HCT116 (cell line): Measurements from ENCODE around the gene GNAI1. TPM values are rescaled to one million over a fixed set of nuclear protein-coding genes. Genes with fewer than 3 reads are reported as not detected.

Experiments used
- ATAC-seq: fragments of 200-7000 bp; cut with Tn5 transposase; 2 replicates; pipeline ENCODE4 v1.9.1; 2020; ENCODE audit warnings: mild to moderate bottlenecking, moderate library complexity
- BruUV-seq: library from RNA; stranded (reverse); fragments of 400-500 nt; replicated peaks from 2 replicates; lab custom pipeline; 2021; lab: Mats Ljungman, UMichigan
- CTCF ChIA-PET: fragments of 300-600 bp; sonication (Branson Sonifier 250); formaldehyde crosslinking; loops from one replicate; lab custom pipeline; 2021; ENCODE audit warnings: antibody characterized with exemption; lab: Charles Lee
- POLR2A ChIA-PET: fragments of 300-600, 350-600 bp; sonication (Branson Sonifier 250); formaldehyde crosslinking; loops from one replicate; lab custom pipeline; 2021; ENCODE audit warnings: antibody characterized with exemption; lab: Charles Lee
- RAD21 ChIA-PET, 2 experiments: fragments of 300-600 bp; sonication (Branson Sonifier 250); formaldehyde crosslinking; loops; one replicate each; lab custom pipeline; 2023; ENCODE audit warnings: low total read pairs in 2 of 2; ENCODE audit not compliant: uncharacterized antibody in 2 of 2, unreplicated experiment in 2 of 2, low non-redundant PET in 1 of 2; lab: Charles Lee
- DNase-seq: peaks from one replicate; pipeline ENCODE4 v3.0.0-alpha.2; 2010; ENCODE audit warnings: low read depth, low spot score
- H2AFZ ChIP-seq: fragments of 200-600 bp; shearing (Covaris generic), sonication (generic); 2 replicates; pipeline ENCODE4 v1.6.1; 2017; ENCODE audit warnings: low read depth, mixed run types, mixed read lengths, antibody characterized with exemption, low read length; ENCODE audit not compliant: poor library complexity, severe bottlenecking
- H3K27ac ChIP-seq: 2 replicates; pipeline ENCODE4 v1.5.1; 2012; ENCODE audit warnings: low read depth, low read length
- H3K27me3 ChIP-seq: fragments of 200-600 bp; sonication (generic); 2 replicates; pipeline ENCODE4 v1.6.1; 2016; ENCODE audit warnings: mixed run types, low read length, mixed read lengths; ENCODE audit not compliant: insufficient read depth
- H3K36me3 ChIP-seq, 2 experiments: fragments of 200-500 bp in 1 of 2; fragments of 200-600 bp in 1 of 2; sonication (Bioruptor generic) in 1 of 2; sonication (generic) in 1 of 2; 2 replicates each; pipeline versions ENCODE4 v1.5.1 to v1.6.1; 2014 to 2016; ENCODE audit warnings: low read length in 2 of 2, inconsistent platforms in 1 of 2, mixed read lengths in 1 of 2, mixed run types in 1 of 2; ENCODE audit not compliant: insufficient read depth in 2 of 2, control insufficient read depth in 1 of 2
- H3K4me1 ChIP-seq, 2 experiments: fragments of 200-600 bp in 1 of 2; sonication (generic) in 1 of 2; 2 replicates each; pipeline versions ENCODE4 v1.5.1 to v1.6.1; 2012 to 2017; ENCODE audit warnings: low read length in 2 of 2, inconsistent platforms in 1 of 2, mild to moderate bottlenecking in 1 of 2, mixed read lengths in 1 of 2, mixed run types in 1 of 2, moderate library complexity in 1 of 2; ENCODE audit not compliant: insufficient read depth in 2 of 2, control insufficient read depth in 1 of 2
- H3K4me2 ChIP-seq: fragments of 200-600 bp; sonication (generic); 2 replicates; pipeline ENCODE4 v1.6.1; 2017; ENCODE audit warnings: mixed run types, low read length, mixed read lengths
- H3K4me3 ChIP-seq, 2 experiments: fragments of 200-600 bp in 1 of 2; sonication (generic) in 1 of 2; replicated peaks in 1 of 2; 2 replicates each; pipeline ENCODE4 v1.5.1; 2011 to 2016; ENCODE audit warnings: low read length in 2 of 2, control low read depth in 1 of 2, low read depth in 1 of 2, mild to moderate bottlenecking in 1 of 2, mixed read lengths in 1 of 2, mixed run types in 1 of 2
- H3K79me2 ChIP-seq: fragments of 200-600 bp; sonication (generic); 2 replicates; pipeline ENCODE4 v1.6.1; 2017; ENCODE audit warnings: mild to moderate bottlenecking, mixed run types, low read length, moderate library complexity, mixed read lengths; ENCODE audit not compliant: insufficient read depth
- H3K9ac ChIP-seq: fragments of 200-600 bp; sonication (generic); 2 replicates; pipeline ENCODE4 v1.6.1; 2016; ENCODE audit warnings: low read length, mixed read lengths
- H3K9me2 ChIP-seq: fragments of 200-600 bp; sonication (generic), shearing (Covaris generic); 2 replicates; pipeline ENCODE4 v1.6.1; 2017; ENCODE audit warnings: mixed run types, mild to moderate bottlenecking, moderate library complexity; ENCODE audit not compliant: insufficient read depth
- H3K9me3 ChIP-seq, 2 experiments: fragments of 200-500 bp in 1 of 2; fragments of 200-600 bp in 1 of 2; sonication (Bioruptor generic) in 1 of 2; sonication (generic) in 1 of 2; 2 replicates each; pipeline ENCODE4 v1.6.1; 2014 to 2017; ENCODE audit warnings: low read length in 2 of 2, mixed read lengths in 2 of 2, inconsistent platforms in 1 of 2, low read depth in 1 of 2, mild to moderate bottlenecking in 1 of 2, mixed run types in 1 of 2, moderate library complexity in 1 of 2; ENCODE audit not compliant: control insufficient read depth in 1 of 2, insufficient read depth in 1 of 2
- H4K20me1 ChIP-seq: fragments of 200-600 bp; sonication (generic), shearing (Covaris generic); 2 replicates; pipeline ENCODE4 v1.6.1; 2017; ENCODE audit warnings: mixed run types, mild to moderate bottlenecking, moderate library complexity; ENCODE audit not compliant: insufficient read depth
- ATF3 ChIP-seq: IDR thresholded peaks from 2 replicates; pipeline ENCODE4 v1.6.1; 2012
- CEBPB ChIP-seq: IDR thresholded peaks from 2 replicates; pipeline ENCODE4 v1.6.1; 2012; ENCODE audit warnings: low read depth
- CTCF ChIP-seq, 3 experiments: fragments of 200-600 bp in 1 of 3; sonication (generic) in 1 of 3; IDR thresholded peaks in 2 of 3; conservative IDR thresholded peaks in 1 of 3; 2 replicates each; pipeline ENCODE4 v1.5.1; 2012 to 2017; ENCODE audit warnings: low read depth in 2 of 3, low read length in 2 of 3, antibody characterized with exemption in 1 of 3, borderline replicate concordance in 1 of 3, control low read depth in 1 of 3, mild to moderate bottlenecking in 1 of 3, mixed read lengths in 1 of 3, mixed run types in 1 of 3, moderate library complexity in 1 of 3; ENCODE audit not compliant: insufficient read depth in 1 of 3
- EGR1 ChIP-seq: IDR thresholded peaks from 2 replicates; pipeline ENCODE4 v1.6.1; 2012; ENCODE audit warnings: low read depth
- ELF1 ChIP-seq: IDR thresholded peaks from 2 replicates; pipeline ENCODE4 v1.6.1; 2012; ENCODE audit warnings: low read depth, borderline replicate concordance
- EZH2 ChIP-seq: fragments of 200-600 bp; sonication (generic); IDR thresholded peaks from 2 replicates; pipeline ENCODE4 v1.6.1; 2017; ENCODE audit warnings: antibody characterized with exemption, mixed run types
- EZH2phosphoT487 ChIP-seq: fragments of 200-600 bp; IDR thresholded peaks from 2 replicates; pipeline ENCODE4 v1.6.1; 2018; ENCODE audit warnings: antibody characterized with exemption, borderline replicate concordance
- FOSL1 ChIP-seq: IDR thresholded peaks from 2 replicates; pipeline ENCODE4 v1.6.1; 2012; ENCODE audit warnings: low read depth
- JUND ChIP-seq: IDR thresholded peaks from 2 replicates; pipeline ENCODE4 v1.6.1; 2012
- MAX ChIP-seq: IDR thresholded peaks from 2 replicates; pipeline ENCODE4 v1.6.1; 2012
- POLR2AphosphoS5 ChIP-seq: IDR thresholded peaks from 2 replicates; pipeline ENCODE4 v1.6.1; 2011; ENCODE audit warnings: mild to moderate bottlenecking, low read depth, low read length, moderate library complexity
- SIN3A ChIP-seq: IDR thresholded peaks from 2 replicates; pipeline ENCODE4 v1.6.1; 2012; ENCODE audit warnings: low read depth
- SP1 ChIP-seq: IDR thresholded peaks from 2 replicates; pipeline ENCODE4 v1.6.1; 2012; ENCODE audit warnings: low read depth
- TCF7L2 ChIP-seq: IDR thresholded peaks from 2 replicates; pipeline ENCODE4 v1.7.0; 2011; ENCODE audit warnings: borderline replicate concordance, inconsistent platforms; ENCODE audit not compliant: insufficient read depth, insufficient read length; ENCODE audit errors: extremely low read depth
- ZBTB33 ChIP-seq: IDR thresholded peaks from 2 replicates; pipeline ENCODE4 v1.6.1; 2011; ENCODE audit warnings: mild to moderate bottlenecking, low read length, moderate library complexity; ENCODE audit not compliant: insufficient replicate concordance; ENCODE audit errors: extremely low read depth
- ZNF274 ChIP-seq: fragments of 200-500 bp; sonication (Bioruptor generic); IDR thresholded peaks from 2 replicates; pipeline ENCODE4 v1.6.1; 2014; ENCODE audit warnings: mild to moderate bottlenecking, low read depth, low read length, inconsistent platforms
- intact Hi-C: fragments of 100-400 bp; cut with micrococcal nuclease; formaldehyde crosslinking; loops from 2 replicates; pipeline ENCODE4 v1.10.0; 2022
- total RNA-seq: library from RNA; stranded (reverse); gene quantifications from one replicate; pipeline ENCODE4 v1.2.1, GENCODE V29; 2021; ENCODE audit not compliant: unreplicated experiment

The GNAI1 gene
- total RNA-seq, 1 experiment from 2014 or later: 148 TPM

GRCh38 chr7:80114159-80114558 lies 20.5 kb upstream of the GNAI1 start:
- Histone ChIP-seq H3K4me3 (no peak overlapping the region), H3K9ac (no peak overlapping the region), H3K79me2 (no peaks in the 10 kb centered on the region), H3K9me2 (no peaks in the 10 kb centered on the region), H3K4me2 (no peak overlapping the region), H2AFZ (peak overlapping the region; percentile 45), H3K36me3 (no peaks in the 10 kb centered on the region), H3K27ac (no peak overlapping the region), H4K20me1 (no peaks in the 10 kb centered on the region), H3K27me3 (no peaks in the 10 kb centered on the region), H3K9me3 (no peaks in the 10 kb centered on the region), H3K4me1 (no peaks in the 10 kb centered on the region)
- POLR2A ChIA-PET: no interaction called here
- CTCF ChIA-PET: no interaction called here
- RAD21 ChIA-PET: no interaction called here
- TF ChIP-seq MAX (no peak), SIN3A (no peak), TCF7L2 (no peak), EGR1 (no peak), SP1 (no peak), CEBPB (no peak), FOSL1 (no peak)
- DNase-seq (no peak), ATAC-seq (no peak)
- no TSS peak for BruUV-seq
- intact Hi-C loops: no loop called here

GRCh38 chr7:80124526-80125264 lies 9.9 kb upstream of the GNAI1 start:
- Histone ChIP-seq H3K9ac (no peak overlapping the region), H2AFZ (peak overlapping the region; percentile 60), H3K9me3 (no peaks in the 10 kb centered on the region), H3K79me2 (no peaks in the 10 kb centered on the region), H3K9me2 (no peaks in the 10 kb centered on the region), H3K4me2 (no peak overlapping the region), H3K4me3 (no peak overlapping the region), H3K27me3 (no peaks in the 10 kb centered on the region), H3K4me1 (peaks cover 7 to 8% of the 10 kb centered on the region in 2 experiments; a peak in 2 of 4 replicates), H4K20me1 (no peaks in the 10 kb centered on the region), H3K36me3 (no peaks in the 10 kb centered on the region), H3K27ac (no peak overlapping the region)
- intact Hi-C loops: no loop called here
- no peak for ATAC-seq
- no TSS peak for BruUV-seq
- ChIA-PET RAD21 (no interaction called here), POLR2A (no interaction called here), CTCF (no interaction called here)
- no peak for DNase-seq
- TF ChIP-seq JUND: no peak
- no peak for TF ChIP-seq ZBTB33
- TF ChIP-seq EGR1: no peak
- no peak for TF ChIP-seq POLR2AphosphoS5
- no peak for TF ChIP-seq CTCF (IDR thresholded peaks at IDR 0.05 in 2 of 3, conservative IDR thresholded peaks at IDR 0.05 in 1 of 3; ENCODE audit: borderline replicate concordance in 1 of 3, insufficient read depth in 1 of 3, low read depth in 2 of 3, low read length in 2 of 3)
- TF ChIP-seq ZNF274: no peak
- no peak for TF ChIP-seq ATF3
- TF ChIP-seq EZH2: no peak
- no peak for TF ChIP-seq TCF7L2
- TF ChIP-seq EZH2phosphoT487: no peak
- TF ChIP-seq ELF1: no peak
- TF ChIP-seq SP1: no peak
